ENCODE measurements around the gene NEDD9.

The NEDD9 gene

GRCh38 chr6:11270030-11271027 is 37.9 kb upstream of the NEDD9 start (continued):
- TF ChIP-seq ZNF311 (tag by site-specific recombination; IDR thresholded peaks at IDR 0.05; ENCODE audit: borderline replicate concordance) (no peak), ZNF530 (tag by site-specific recombination; IDR thresholded peaks at IDR 0.05; ENCODE audit: low read depth) (no peak), ZSCAN16 (tag by site-specific recombination; IDR thresholded peaks at IDR 0.05) (peak; percentile 59; the same call in 1 of the 2 replicates), YY1 (tag by site-specific recombination; IDR thresholded peaks at IDR 0.05) (no peak), ZNF266 (tag by site-specific recombination; IDR thresholded peaks at IDR 0.05; ENCODE audit: low read depth) (no peak), ZNF48 (tag by site-specific recombination; IDR thresholded peaks at IDR 0.05) (no peak), REST (tag by site-specific recombination; IDR thresholded peaks at IDR 0.05) (0 out of 2 replicates have a peak, but pooled peaks have one; percentile 32), ZNF544 (tag by site-specific recombination; IDR thresholded peaks at IDR 0.05) (no peak), ZNF473 (tag by site-specific recombination; IDR thresholded peaks at IDR 0.05) (no peak), SALL2 (tag by site-specific recombination; IDR thresholded peaks at IDR 0.05; ENCODE audit: borderline replicate concordance) (no peak), ZNF112 (tag by site-specific recombination; IDR thresholded peaks at IDR 0.05) (no peak), ZNF280D (tag by site-specific recombination; IDR thresholded peaks at IDR 0.05) (no peak), ZNF560 (tag by site-specific recombination; IDR thresholded peaks at IDR 0.05; ENCODE audit: borderline replicate concordance) (no peak), ZSCAN18 (tag by site-specific recombination; IDR thresholded peaks at IDR 0.05) (no peak), MEIS1 (CRISPR knock-in tag; IDR thresholded peaks at IDR 0.05; ENCODE audit: borderline replicate concordance) (no peak), ZNF416 (tag by site-specific recombination; IDR thresholded peaks at IDR 0.05) (no peak), HOXD13 (CRISPR knock-in tag; IDR thresholded peaks at IDR 0.05; ENCODE audit: borderline replicate concordance) (peak; percentile 97), ZNF155 (tag by site-specific recombination; IDR thresholded peaks at IDR 0.05) (no peak), ZBTB17 (tag by site-specific recombination; IDR thresholded peaks at IDR 0.05) (peak; percentile 86), ZNF423 (tag by site-specific recombination; IDR thresholded peaks at IDR 0.05) (peak; percentile 33; the same call in 1 of the 2 replicates), ZNF658 (tag by site-specific recombination; IDR thresholded peaks at IDR 0.05) (no peak), KLF9 (tag by site-specific recombination; IDR thresholded peaks at IDR 0.05; ENCODE audit: low read depth) (peak; percentile 44; the same call in 1 of the 2 replicates), ZIC2 (tag by site-specific recombination; IDR thresholded peaks at IDR 0.05) (peak; percentile 71; the same call in 1 of the 2 replicates), ZNF660 (tag by site-specific recombination; IDR thresholded peaks at IDR 0.05) (0 out of 2 replicates have a peak, but pooled peaks have one; percentile 40), ZBTB20 (tag by site-specific recombination; IDR thresholded peaks at IDR 0.05) (peak; percentile 21; the same call in 1 of the 2 replicates)
- TF ChIP-seq, protein P1, sequence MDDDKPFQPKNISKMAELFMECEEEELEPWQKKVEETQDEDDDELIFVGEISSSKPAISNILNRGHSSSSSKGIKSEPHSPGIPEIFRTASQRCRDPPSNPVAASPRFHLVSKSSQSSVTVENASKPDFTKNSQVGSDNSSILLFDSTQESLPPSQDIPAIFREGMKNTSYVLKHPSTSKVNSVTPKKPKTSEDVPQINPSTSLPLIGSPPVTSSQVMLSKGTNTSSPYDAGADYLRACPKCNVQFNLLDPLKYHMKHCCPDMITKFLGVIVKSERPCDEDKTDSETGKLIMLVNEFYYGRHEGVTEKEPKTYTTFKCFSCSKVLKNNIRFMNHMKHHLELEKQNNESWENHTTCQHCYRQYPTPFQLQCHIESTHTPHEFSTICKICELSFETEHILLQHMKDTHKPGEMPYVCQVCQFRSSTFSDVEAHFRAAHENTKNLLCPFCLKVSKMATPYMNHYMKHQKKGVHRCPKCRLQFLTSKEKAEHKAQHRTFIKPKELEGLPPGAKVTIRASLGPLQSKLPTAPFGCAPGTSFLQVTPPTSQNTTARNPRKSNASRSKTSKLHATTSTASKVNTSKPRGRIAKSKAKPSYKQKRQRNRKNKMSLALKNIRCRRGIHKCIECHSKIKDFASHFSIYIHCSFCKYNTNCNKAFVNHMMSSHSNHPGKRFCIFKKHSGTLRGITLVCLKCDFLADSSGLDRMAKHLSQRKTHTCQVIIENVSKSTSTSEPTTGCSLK (tag by site-specific recombination; IDR thresholded peaks at IDR 0.05) = no peak
